NCI-H2029 (cell line): ENCODE results near the gene HNRNPL.
A peak's percentile ranks its signal among the peaks of the same experiment; 100 is the strongest.
"Not testable (repeated sequence)": the region's sequence is repeated elsewhere in the genome, so short reads cannot be mapped to it uniquely, and the experiment has no call there.

ENCODE experiments used
- DNase-seq: peaks from one replicate; lab custom pipeline; 2025; lab: John Stamatoyannopoulos, UW

HNRNPL gene

GRCh38 chr19:38869836-38870607, 20.2 kb upstream of the HNRNPL start:
- DNase-seq: peak; percentile 91

GRCh38 chr19:38869160-38869835, 19.5 kb upstream of the HNRNPL start:
- no peak for DNase-seq

- no peak for DNase-seq
Observed at GRCh38 chr19:38868551-38868950, 18.8 kb upstream of the HNRNPL start.

- DNase-seq: no peak
Observed at GRCh38 chr19:38867171-38867780, 17.5 kb upstream of the HNRNPL start.

- DNase-seq: peak; percentile 92
Observed at GRCh38 chr19:38862321-38863059, 12.7 kb upstream of the HNRNPL start.

GRCh38 chr19:38861368-38861767, 11.6 kb upstream of the HNRNPL start:
- no peak for DNase-seq

- DNase-seq: not testable (repeated sequence)
Observed at GRCh38 chr19:38859631-38860204, 9.9 kb upstream of the HNRNPL start.

GRCh38 chr19:38856813-38857212, 7.0 kb upstream of the HNRNPL start:
- DNase-seq: no peak

- DNase-seq: not testable (repeated sequence)
Observed at GRCh38 chr19:38855751-38856150, 6.0 kb upstream of the HNRNPL start.

- not testable (repeated sequence) for DNase-seq
Observed at GRCh38 chr19:38854961-38855360, 5.2 kb upstream of the HNRNPL start.

- DNase-seq: no peak
Observed at GRCh38 chr19:38853214-38853613, 3.4 kb upstream of the HNRNPL start.

GRCh38 chr19:38852231-38853044, 2.7 kb upstream of the HNRNPL start:
- no peak for DNase-seq

GRCh38 chr19:38851622-38852230, 1.9 kb upstream of the HNRNPL start:
- DNase-seq: peak; percentile 88

- DNase-seq: no peak
Observed at GRCh38 chr19:38850976-38851621, 1.3 kb upstream of the HNRNPL start.

- peak; percentile 69 for DNase-seq
Observed at GRCh38 chr19:38850436-38850975, 720 bp upstream of the HNRNPL start.

GRCh38 chr19:38849147-38849859, 483 bp downstream of the HNRNPL start:
- peak; percentile 95 for DNase-seq

GRCh38 chr19:38848299-38849146, 1.3 kb downstream of the HNRNPL start:
- no peak for DNase-seq

- DNase-seq: no peak
Observed at GRCh38 chr19:38846097-38846496, 3.7 kb downstream of the HNRNPL start.
